GM23338 (cell line): Measurements from ENCODE around the gene DCBLD1. TPM values are rescaled to one million over a fixed set of nuclear protein-coding genes. Genes with fewer than 3 reads are reported as not detected.

Source experiments
- ATAC-seq: fragments of 200-7000 bp; cut with Tn5 transposase; 3 replicates; pipeline ENCODE4 v1.9.1; 2020
- DNase-seq: peaks from one replicate; pipeline ENCODE4 v3.0.0-alpha.2; 2015; ENCODE audit warnings: low spot score
- H2AFZ ChIP-seq: fragments of 200-600 bp; sonication (generic); 2 replicates; pipeline ENCODE4 v1.8.0; 2016; ENCODE audit warnings: antibody characterized with exemption, mild to moderate bottlenecking, moderate library complexity
- H3F3A ChIP-seq: fragments of 200-600 bp; sonication (generic); replicated peaks from 2 replicates; pipeline ENCODE4 v1.8.0; 2017; ENCODE audit warnings: antibody characterized with exemption, mixed run types, low read depth
- H3K27ac ChIP-seq: fragments of 200-600 bp; sonication (generic); 2 replicates; pipeline ENCODE4 v1.6.1; 2016; ENCODE audit warnings: low read depth
- H3K27me3 ChIP-seq: fragments of 200-600 bp; sonication (generic); 2 replicates; pipeline ENCODE4 v1.8.0; 2016; ENCODE audit warnings: mild to moderate bottlenecking, mixed run types, moderate library complexity; ENCODE audit not compliant: insufficient read depth
- H3K36me3 ChIP-seq: fragments of 200-600 bp; sonication (generic); 2 replicates; pipeline ENCODE4 v1.8.0; 2016; ENCODE audit warnings: mild to moderate bottlenecking; ENCODE audit not compliant: insufficient read depth
- H3K4me1 ChIP-seq: fragments of 200-600 bp; sonication (generic); 2 replicates; pipeline ENCODE4 v1.8.0; 2016; ENCODE audit warnings: mild to moderate bottlenecking, moderate library complexity; ENCODE audit not compliant: insufficient read depth
- H3K4me2 ChIP-seq: fragments of 200-600 bp; sonication (generic); 2 replicates; pipeline ENCODE4 v1.7.1; 2017; ENCODE audit warnings: mixed run types
- H3K4me3 ChIP-seq: fragments of 200-600 bp; sonication (generic); 2 replicates; pipeline ENCODE4 v1.6.1; 2016; ENCODE audit warnings: mixed run types
- H3K79me2 ChIP-seq: fragments of 200-600 bp; sonication (generic); replicated peaks from 2 replicates; pipeline ENCODE4 v1.8.0; 2017; ENCODE audit warnings: mild to moderate bottlenecking; ENCODE audit not compliant: insufficient read depth
- H3K9me2 ChIP-seq: fragments of 200-600 bp; sonication (generic); 2 replicates; pipeline ENCODE4 v1.8.0; 2017; ENCODE audit not compliant: insufficient read depth
- H4K20me1 ChIP-seq: fragments of 200-600 bp; sonication (generic); replicated peaks from 2 replicates; pipeline ENCODE4 v1.8.0; 2017; ENCODE audit warnings: mild to moderate bottlenecking; ENCODE audit not compliant: insufficient read depth
- H3K27ac Mint-ChIP-seq: 2 replicates; pipeline ENCODE4 v1.8.0; 2020; ENCODE audit warnings: inconsistent platforms, mild to moderate bottlenecking, moderate library complexity, mixed read lengths
- H3K27me3 Mint-ChIP-seq: 3 replicates; pipeline ENCODE4 v1.8.0; 2022; ENCODE audit warnings: low read depth, mild to moderate bottlenecking, moderate library complexity, mixed read lengths, inconsistent platforms; ENCODE audit not compliant: insufficient read depth, poor library complexity
- H3K36me3 Mint-ChIP-seq: 3 replicates; pipeline ENCODE4 v1.8.0; 2021; ENCODE audit warnings: low read depth, mild to moderate bottlenecking, inconsistent platforms, moderate library complexity, mixed read lengths
- H3K4me1 Mint-ChIP-seq: 3 replicates; pipeline ENCODE4 v1.8.0; 2020; ENCODE audit warnings: mild to moderate bottlenecking, inconsistent platforms, mixed read lengths
- H3K4me3 Mint-ChIP-seq: 3 replicates; pipeline ENCODE4 v1.8.0; 2021; ENCODE audit warnings: moderate library complexity, mild to moderate bottlenecking, inconsistent platforms, mixed read lengths
- H3K9me3 Mint-ChIP-seq: 3 replicates; pipeline ENCODE4 v1.8.0; 2020; ENCODE audit warnings: moderate library complexity, mild to moderate bottlenecking, inconsistent platforms, mixed read lengths
- CREB1 ChIP-seq: fragments of 250-450 bp; sonication (Bioruptor Pico); IDR thresholded peaks from 2 replicates; pipeline ENCODE4 v1.5.0; 2020; ENCODE audit warnings: low read depth, mild to moderate bottlenecking, moderate library complexity
- CTCF ChIP-seq, 2 experiments: fragments of 200-600 bp in 1 of 2; sonication (generic) in 1 of 2; conservative IDR thresholded peaks; 2 replicates each; pipeline versions ENCODE4 v1.5.1 to v1.6.1; 2016 to 2017; ENCODE audit warnings: antibody characterized with exemption in 2 of 2, low read depth in 2 of 2, mild to moderate bottlenecking in 2 of 2, moderate library complexity in 1 of 2
- EZH2 ChIP-seq: fragments of 200-600 bp; sonication (generic); IDR thresholded peaks from one replicate; pipeline ENCODE4 v1.8.0; 2017; ENCODE audit warnings: antibody characterized with exemption, mild to moderate bottlenecking, low read depth; ENCODE audit not compliant: unreplicated experiment
- EZH2phosphoT487 ChIP-seq: fragments of 200-600 bp; sonication (generic); IDR thresholded peaks from one replicate; pipeline ENCODE4 v1.8.1; 2018; ENCODE audit warnings: antibody characterized with exemption; ENCODE audit not compliant: unreplicated experiment
- JUNB ChIP-seq: IDR thresholded peaks from one replicate; pipeline ENCODE4 v1.6.1; 2016; ENCODE audit warnings: antibody characterized with exemption; ENCODE audit not compliant: unreplicated experiment
- POLR2AphosphoS5 ChIP-seq: IDR thresholded peaks from 2 replicates; pipeline ENCODE4 v1.6.1; 2016; ENCODE audit warnings: antibody characterized with exemption, low read depth
- STAT1 ChIP-seq: IDR thresholded peaks from one replicate; pipeline ENCODE4 v1.6.1; 2016; ENCODE audit warnings: antibody characterized with exemption; ENCODE audit not compliant: unreplicated experiment
- polyA plus RNA-seq: library from polyadenylated mRNA; unstranded; fragments of >200 nt; fragmentation: Nextera tagmentation; extraction: Ambion mirVana; gene quantifications from 2 replicates; pipeline ENCODE4 v1.2.1, GENCODE V29; 2016
- total RNA-seq: library from RNA; depleted of rRNA; stranded (reverse); fragments of >200 nt; shearing (Covaris generic); gene quantifications from 2 replicates; pipeline ENCODE4 v1.2.3, GENCODE V29; 2014
- TF ChIP-seq, protein P1 (sequence below): IDR thresholded peaks from one replicate; pipeline ENCODE4 v1.6.1; 2018; ENCODE audit warnings: antibody characterized with exemption; ENCODE audit not compliant: unreplicated experiment

The DCBLD1 gene
- total and polyA plus RNA-seq, 2 experiments from 2014 or later: 4.2 to 7.6 TPM

GRCh38 chr6:117440706-117441525 is 41.6 kb upstream of the DCBLD1 start:
- no peaks in the 10 kb centered on the region for H3K36me3 ChIP-seq
- no peak overlapping the region for H3K27ac ChIP-seq
- Mint-ChIP-seq H3K4me3 (no peak overlapping the region), H3K9me3 (no peaks in the 10 kb centered on the region), H3K4me1 (peaks cover 4% of the 10 kb centered on the region; the same call in 2 of the 3 replicates), H3K27ac (no peak overlapping the region), H3K36me3 (no peaks in the 10 kb centered on the region), H3K27me3 (no peaks in the 10 kb centered on the region)
- no peaks in the 10 kb centered on the region for H4K20me1 ChIP-seq
- H3K4me2 ChIP-seq: no peak overlapping the region
- no peak for ATAC-seq
- H3K9me2 ChIP-seq: no peaks in the 10 kb centered on the region
- no peaks in the 10 kb centered on the region for H3K27me3 ChIP-seq
- no peak overlapping the region for H2AFZ ChIP-seq
- no peak overlapping the region for H3K4me3 ChIP-seq
- no peaks in the 10 kb centered on the region for H3F3A ChIP-seq
- no peaks in the 10 kb centered on the region for H3K4me1 ChIP-seq
- DNase-seq: no peak
- no peaks in the 10 kb centered on the region for H3K79me2 ChIP-seq
- TF ChIP-seq, protein P1, sequence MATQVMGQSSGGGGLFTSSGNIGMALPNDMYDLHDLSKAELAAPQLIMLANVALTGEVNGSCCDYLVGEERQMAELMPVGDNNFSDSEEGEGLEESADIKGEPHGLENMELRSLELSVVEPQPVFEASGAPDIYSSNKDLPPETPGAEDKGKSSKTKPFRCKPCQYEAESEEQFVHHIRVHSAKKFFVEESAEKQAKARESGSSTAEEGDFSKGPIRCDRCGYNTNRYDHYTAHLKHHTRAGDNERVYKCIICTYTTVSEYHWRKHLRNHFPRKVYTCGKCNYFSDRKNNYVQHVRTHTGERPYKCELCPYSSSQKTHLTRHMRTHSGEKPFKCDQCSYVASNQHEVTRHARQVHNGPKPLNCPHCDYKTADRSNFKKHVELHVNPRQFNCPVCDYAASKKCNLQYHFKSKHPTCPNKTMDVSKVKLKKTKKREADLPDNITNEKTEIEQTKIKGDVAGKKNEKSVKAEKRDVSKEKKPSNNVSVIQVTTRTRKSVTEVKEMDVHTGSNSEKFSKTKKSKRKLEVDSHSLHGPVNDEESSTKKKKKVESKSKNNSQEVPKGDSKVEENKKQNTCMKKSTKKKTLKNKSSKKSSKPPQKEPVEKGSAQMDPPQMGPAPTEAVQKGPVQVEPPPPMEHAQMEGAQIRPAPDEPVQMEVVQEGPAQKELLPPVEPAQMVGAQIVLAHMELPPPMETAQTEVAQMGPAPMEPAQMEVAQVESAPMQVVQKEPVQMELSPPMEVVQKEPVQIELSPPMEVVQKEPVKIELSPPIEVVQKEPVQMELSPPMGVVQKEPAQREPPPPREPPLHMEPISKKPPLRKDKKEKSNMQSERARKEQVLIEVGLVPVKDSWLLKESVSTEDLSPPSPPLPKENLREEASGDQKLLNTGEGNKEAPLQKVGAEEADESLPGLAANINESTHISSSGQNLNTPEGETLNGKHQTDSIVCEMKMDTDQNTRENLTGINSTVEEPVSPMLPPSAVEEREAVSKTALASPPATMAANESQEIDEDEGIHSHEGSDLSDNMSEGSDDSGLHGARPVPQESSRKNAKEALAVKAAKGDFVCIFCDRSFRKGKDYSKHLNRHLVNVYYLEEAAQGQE: no peak
- TF ChIP-seq CTCF (conservative IDR thresholded peaks at IDR 0.05; ENCODE audit: low read depth in 2 of 2) (no peak), EZH2 (no peak)

- no peak for ATAC-seq
- H4K20me1 ChIP-seq: no peaks in the 10 kb centered on the region
- Mint-ChIP-seq H3K27me3 (no peaks in the 10 kb centered on the region), H3K9me3 (no peaks in the 10 kb centered on the region), H3K27ac (no peak overlapping the region), H3K4me3 (no peak overlapping the region), H3K4me1 (peaks cover 3% of the 10 kb centered on the region; the same call in 2 of the 3 replicates), H3K36me3 (no peaks in the 10 kb centered on the region)
- no peak for DNase-seq
- no peaks in the 10 kb centered on the region for H3K27me3 ChIP-seq
- no peaks in the 10 kb centered on the region for H3F3A ChIP-seq
- no peak overlapping the region for H3K4me2 ChIP-seq
- H2AFZ ChIP-seq: no peak overlapping the region
- H3K79me2 ChIP-seq: no peaks in the 10 kb centered on the region
- H3K27ac ChIP-seq: no peak overlapping the region
- H3K4me3 ChIP-seq: no peak overlapping the region
- H3K36me3 ChIP-seq: no peaks in the 10 kb centered on the region
- H3K9me2 ChIP-seq: no peaks in the 10 kb centered on the region
- no peaks in the 10 kb centered on the region for H3K4me1 ChIP-seq
- TF ChIP-seq EZH2phosphoT487: no peak
- no peak for TF ChIP-seq EZH2
- TF ChIP-seq CTCF (conservative IDR thresholded peaks at IDR 0.05; ENCODE audit: low read depth in 2 of 2): no peak
- TF ChIP-seq STAT1: no peak
- no peak for TF ChIP-seq POLR2AphosphoS5
- no peak for TF ChIP-seq JUNB
- TF ChIP-seq CREB1 (CRISPR knock-in tag): no peak
Measured at GRCh38 chr6:117441824-117442264, 40.6 kb upstream of the DCBLD1 start.
